Stimulated activated CD8-positive, alpha-beta memory T cell treated with anti-CD3 and anti-CD28 coated beads, Interleukin-7, amount 100 ng/mL, for 24 hours (primary cell): ENCODE data around the gene PPFIA1.
A peak's percentile ranks its signal among the peaks of the same experiment; 100 is the strongest.
"Not testable (repeated sequence)": the region's sequence is repeated elsewhere in the genome, so short reads cannot be mapped to it uniquely, and the experiment has no call there.

Source experiments
- DNase-seq: peaks from one replicate; pipeline ENCODE4 v3.0.0-alpha.2; 2020; ENCODE audit warnings: low read depth

PPFIA1 gene

DNA sequence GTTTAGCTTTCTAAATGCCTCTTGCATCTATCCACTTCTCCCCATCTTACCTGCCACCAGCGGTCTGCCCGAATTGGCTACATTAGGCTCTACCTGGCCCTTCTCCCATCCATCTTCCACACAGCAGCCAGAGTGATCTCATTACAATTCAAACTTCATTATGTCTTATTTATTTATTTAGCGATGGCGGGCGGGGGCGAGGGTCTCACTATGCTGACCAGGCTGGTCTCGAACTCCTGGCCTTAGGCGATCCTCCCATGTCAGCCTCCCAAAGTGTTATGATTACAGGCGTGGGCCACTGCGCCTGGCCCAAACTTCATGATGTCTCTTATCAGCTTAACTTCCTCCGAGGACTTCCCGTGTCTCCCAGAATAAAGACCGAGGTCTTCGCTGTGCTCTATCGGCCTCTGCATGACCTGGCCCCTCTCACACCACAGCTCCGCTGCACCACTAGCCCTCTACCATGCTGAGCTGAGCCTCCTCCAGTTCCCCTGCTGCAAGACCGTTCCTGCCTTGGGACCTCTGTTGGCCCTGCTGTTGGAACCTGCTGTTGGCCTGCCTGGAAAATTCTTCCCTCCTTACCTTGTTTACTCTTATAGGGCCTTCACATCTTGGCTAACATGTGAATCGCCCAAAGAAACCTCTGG, 127.0 kb downstream of the PPFIA1 start:
- DNase-seq, result no peak

DNA sequence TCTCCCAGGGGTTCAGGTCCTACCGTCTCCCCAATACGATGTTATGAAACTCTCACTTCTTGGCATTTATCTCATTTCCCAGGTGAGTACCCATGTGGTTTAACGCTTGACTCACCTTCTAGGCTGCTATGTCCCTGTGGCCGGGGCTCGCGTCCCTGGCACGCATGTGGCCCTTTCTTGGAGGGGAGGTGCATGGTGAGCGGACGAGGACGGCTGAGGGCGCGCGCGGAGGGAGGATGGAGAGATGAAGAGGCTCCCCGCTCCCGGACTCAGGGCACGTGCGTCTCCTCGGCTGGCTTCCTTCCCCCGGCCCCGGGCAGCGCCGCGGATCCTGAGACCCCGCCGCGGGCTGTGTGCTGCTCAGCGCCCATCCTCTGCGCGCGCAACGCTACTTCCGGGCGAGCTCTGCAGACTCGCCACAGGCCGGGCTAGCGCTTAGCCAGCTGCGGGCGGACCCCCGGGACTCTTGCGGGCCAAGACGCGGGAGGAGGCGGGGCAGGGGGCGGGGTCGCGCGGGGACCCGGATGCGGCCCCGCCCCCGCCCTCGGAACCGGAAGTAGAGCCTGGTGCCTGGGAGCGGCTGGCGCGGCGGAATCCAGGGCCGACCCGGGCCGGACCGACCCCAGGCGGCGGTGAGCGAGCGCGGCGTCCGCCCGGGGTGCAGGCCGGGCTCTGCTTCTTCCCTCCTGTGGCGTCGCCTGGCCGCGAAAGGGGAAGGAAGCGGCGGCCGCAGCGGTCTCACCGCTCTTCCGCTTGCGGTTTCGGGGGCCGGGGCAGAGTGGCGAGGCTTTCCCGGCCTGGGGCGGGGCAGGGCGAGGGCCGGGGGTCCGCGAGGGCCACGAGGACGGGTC, 127.7 kb downstream of the PPFIA1 start, which contains the start of gene CTTN:
Gene CTTN, plus strand, starts transcription at position 547 of the 851 bp plus-strand sequence. CDS start 8,769 bp downstream, outside the sequence.
- peak; percentile 43 for DNase-seq

DNA sequence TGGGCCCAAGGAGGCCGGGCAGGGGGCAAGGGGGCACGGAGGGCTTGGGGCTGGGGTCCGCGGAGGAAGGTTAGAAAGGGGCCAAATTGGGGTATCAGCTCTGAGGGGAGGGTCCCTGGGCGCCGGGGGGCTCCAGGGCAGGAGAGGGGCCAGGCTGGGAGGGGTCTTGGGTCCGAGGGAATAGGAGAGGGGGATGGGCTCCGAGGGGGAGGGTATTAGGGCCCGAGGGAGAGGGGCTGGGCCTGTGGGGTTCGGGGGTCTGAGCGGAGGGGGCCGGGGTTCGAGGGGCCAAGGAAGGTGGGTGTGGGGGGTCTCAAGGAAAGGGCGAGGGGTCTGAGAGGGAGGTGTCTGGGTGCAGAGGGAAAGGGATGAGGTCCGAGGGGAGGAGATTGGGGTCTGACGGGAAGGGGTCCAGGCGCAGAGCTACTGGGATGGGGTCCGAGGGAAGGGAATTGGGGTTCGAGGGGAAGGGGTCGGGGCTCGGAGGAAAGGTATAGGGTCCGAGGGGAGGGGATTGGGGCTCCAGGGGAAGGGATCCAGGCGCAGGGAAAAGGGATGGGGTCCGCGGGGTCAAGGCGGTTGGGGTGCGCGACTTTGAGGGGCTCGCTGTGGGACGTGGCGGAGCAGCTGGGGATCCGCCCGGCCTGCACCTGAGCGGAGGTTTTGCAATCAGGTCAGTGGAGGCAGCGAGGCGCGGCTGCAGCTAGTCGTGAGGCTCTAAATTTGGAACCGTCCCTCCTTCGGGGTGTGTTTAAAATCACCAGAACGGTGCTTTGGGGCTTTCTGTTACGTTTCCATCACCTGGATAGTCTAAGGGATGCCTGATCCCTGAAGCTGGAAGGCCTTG, 128.6 kb downstream of the PPFIA1 start:
- DNase-seq, result no peak

DNA sequence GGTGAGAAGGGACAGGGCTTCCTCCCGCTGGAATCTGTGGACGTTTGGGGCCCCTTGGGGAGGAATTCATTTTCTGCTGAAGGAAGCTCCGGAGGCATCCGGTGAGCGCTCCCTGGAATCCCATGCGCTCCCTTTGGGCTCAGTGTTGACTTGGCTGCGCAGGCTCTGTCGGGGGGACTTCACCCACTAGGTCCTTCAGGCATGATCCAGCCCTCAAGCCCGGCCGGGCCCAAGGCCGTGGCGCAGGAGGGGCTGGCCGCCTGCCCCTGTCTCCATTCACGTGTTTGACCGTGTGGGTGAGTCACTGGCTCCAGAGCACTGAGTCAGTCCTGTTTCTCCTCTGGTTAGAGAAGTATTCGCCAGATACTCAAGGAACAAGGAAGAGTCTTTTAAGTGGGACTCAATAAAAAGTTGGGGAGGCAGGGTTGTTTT, 129.2 kb downstream of the PPFIA1 start:
- DNase-seq, result no peak

DNA sequence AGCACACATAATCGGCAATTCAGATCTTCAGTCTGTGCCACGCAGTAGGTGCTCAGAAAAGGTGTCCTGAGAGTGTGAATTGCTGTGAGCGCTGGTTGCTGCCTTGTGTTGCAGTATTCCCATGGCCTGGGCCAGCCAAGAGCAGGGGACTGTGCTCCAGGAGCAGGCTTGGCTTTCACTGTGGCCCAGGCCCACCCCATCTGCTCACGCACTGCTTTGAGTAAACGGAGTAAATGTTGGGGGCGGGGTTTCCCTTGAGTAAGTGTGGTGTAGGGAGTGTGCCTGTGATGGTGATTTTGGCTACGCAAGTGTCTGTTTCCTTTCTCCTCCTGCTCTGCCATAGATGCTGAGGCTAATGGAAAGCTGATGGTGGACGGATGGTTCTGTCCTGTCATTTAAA, 130.2 kb downstream of the PPFIA1 start:
- no peak for DNase-seq

DNA sequence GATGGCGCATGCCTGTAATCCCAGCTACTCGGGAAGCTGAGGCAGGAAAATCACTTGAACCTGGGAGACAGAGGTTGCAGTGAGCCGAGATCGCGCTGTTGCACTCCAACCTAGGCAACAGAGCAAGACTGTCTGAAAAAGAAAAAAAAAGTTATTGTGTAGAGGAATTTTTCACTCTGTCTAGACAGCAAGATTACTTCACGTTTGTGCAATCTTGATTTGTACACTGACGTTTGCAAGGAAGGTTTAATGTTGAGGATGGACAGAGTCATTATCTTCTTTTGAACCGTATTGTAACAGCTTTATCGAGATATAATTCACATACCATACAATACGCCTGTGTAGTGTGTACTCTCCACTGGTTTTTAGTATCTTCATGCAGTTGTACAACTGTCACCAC, 131.5 kb downstream of the PPFIA1 start:
- no peak for DNase-seq

DNA sequence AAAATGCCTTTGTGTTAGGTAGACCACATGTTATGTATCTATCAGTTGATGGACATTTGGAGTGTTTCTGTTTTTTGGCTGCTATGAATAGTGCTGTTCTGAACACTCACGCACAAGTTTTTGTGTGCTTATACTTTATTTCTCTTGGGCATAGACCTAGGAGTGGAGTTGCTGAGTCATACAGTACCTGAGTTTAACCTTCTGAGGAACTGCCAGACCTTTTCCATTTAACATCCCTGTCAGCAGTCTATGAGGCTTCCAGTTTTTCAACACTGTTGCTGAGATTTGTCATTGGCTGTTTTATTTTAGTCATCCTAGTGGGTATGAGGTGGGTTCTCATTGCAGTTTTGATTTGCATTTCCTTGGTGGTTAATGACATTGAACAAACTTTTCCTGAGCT, 132.2 kb downstream of the PPFIA1 start:
- no peak for DNase-seq

DNA sequence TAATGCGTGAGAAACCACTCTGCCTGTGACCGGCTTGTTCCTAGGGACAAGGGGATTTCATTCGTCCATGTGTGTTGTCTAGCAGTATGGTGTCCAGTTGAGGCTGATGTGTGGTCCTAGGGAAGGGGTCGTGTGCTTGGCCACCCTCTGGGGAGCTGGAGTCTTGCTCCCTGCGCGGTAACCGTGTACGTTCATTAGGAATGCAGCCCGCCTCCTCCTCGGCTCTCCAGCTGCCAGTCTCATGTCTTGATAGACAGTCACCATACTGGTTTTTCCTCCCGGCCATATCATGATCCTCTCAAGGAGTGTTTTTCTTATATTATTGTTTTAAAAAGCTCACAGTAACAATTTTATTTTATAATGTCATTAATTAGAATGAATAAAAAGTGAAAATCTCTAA, 133.8 kb downstream of the PPFIA1 start:
- no peak for DNase-seq

DNA sequence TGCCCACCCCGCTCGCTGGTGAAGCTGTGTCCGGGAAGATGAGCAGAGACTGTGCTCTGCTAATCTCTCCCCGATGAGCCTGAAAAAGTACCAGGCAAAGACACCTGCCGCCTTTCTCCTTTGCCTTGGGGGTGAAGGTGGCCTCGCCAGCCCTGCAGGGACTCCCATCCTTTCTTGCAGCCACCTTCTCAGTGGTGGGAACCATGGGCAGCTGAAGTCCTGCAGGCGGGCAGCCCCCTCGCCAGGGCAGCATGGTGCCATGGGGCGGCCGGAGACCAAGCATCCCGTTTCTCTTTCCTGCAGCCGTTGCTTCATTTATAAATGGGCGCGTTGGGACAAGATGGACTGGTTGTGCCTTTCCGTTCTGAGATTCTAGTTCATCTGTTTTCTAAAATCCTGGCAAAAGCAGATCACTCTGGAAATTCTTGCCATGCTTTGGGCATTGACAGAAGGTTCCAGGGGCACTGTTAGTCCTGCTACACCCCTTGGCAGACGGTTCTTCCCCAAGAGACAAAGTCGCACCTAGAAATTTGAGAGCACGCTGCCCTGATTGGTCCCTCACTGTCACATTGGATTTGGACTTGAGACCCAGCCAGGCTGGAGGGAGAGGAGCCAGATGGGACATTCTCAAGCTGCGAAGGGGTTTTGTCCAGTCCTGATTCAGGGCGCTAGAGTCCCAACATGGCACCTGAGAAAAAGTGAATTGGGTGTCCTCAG, 135.3 kb downstream of the PPFIA1 start:
- DNase-seq, result no peak

DNA sequence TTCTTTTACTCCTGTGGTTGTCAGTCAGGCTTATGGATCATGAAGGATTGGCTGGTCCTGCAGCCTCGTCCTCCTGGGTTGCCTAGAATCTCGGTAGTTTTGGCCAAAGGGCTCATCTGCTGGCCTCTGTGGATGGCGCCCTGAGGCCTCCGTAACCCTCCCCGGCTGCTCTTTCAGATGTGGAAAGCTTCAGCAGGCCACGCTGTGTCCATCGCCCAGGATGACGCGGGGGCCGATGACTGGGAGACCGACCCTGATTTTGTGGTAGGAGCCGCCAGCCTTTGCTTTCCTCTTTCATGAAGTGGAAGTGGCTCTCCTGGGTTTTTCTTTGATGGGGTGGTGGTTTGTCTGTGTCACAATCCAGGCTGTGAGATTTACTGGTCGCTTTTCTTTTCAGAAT, 136.6 kb downstream of the PPFIA1 start:
- no peak for DNase-seq

DNA sequence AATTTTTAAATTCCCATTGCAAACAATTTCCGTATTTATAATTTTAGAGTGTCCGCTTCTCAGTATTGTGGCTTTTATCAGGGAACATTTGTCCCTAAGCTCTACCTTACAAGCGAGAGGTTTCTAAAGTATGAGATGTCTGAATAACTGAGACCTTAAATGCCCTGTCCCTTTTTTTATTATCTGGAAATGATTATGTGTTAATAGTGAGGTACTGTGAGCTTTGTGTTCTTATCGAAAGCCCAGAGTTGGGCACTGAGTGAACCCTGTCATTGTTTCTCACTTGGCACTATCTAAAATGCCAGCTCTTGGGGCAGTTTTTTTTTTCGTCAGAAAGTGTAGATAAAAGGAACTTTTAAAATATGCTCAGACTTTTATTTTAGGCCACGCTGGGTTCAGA, 137.3 kb downstream of the PPFIA1 start:
- DNase-seq, result no peak

DNA sequence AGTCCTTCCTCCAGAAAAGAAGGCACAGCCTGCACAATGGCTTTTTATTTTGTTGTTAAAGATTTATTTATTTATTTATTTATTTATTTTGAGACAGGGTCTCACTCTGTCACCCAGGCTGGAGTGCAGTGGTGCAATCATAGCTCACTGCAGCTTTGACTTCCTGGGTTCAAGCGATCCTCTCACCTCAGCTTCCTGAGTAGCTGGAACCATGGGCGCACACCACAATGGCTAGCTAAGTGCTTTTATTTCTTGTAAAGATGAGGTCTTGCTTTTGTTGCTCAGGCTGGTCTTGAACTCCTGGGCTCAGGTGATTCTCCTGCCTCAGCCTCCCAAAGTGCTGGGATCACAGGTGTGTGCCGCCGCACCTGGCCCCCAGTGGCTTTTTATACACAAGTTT, 137.8 kb downstream of the PPFIA1 start:
- not testable (repeated sequence) for DNase-seq

DNA sequence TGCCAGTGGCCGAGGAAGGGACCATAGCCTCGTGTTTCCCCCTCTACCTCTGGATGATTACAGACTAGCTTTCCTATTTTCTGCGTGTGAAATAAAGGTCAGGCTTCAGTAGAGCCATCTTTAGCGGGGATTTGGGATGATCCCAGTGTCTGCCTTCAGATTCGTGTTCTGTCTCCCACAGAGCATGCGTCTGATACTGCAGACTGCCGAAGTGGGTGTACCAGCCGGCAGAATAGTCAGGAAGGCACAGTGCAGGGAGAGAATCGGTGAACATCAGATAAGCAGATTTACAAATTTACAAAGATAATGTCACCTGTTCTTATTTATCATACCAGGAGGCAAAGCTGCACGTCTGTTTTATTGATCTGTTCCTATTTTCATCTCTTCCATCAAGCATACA, 138.9 kb downstream of the PPFIA1 start:
- DNase-seq, result no peak

DNA sequence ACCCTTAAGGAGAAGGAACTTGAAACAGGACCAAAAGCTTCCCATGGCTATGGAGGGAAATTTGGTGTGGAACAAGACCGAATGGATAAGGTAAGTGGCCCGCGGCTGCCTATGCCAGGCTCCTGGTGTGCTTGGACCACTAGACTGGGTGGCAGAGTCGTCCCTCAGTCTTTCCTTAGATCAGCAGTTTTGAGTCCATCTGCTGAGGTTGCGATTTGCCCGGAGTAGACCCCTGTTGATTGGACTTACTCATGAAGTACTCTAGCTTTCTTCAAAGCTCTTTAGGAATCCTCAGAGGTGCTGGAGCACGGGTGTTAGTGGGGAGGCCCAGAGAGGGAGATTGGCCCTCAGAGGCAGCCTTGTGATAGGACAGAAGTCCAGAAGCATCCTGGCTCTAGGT, 139.4 kb downstream of the PPFIA1 start:
- no peak for DNase-seq

DNA sequence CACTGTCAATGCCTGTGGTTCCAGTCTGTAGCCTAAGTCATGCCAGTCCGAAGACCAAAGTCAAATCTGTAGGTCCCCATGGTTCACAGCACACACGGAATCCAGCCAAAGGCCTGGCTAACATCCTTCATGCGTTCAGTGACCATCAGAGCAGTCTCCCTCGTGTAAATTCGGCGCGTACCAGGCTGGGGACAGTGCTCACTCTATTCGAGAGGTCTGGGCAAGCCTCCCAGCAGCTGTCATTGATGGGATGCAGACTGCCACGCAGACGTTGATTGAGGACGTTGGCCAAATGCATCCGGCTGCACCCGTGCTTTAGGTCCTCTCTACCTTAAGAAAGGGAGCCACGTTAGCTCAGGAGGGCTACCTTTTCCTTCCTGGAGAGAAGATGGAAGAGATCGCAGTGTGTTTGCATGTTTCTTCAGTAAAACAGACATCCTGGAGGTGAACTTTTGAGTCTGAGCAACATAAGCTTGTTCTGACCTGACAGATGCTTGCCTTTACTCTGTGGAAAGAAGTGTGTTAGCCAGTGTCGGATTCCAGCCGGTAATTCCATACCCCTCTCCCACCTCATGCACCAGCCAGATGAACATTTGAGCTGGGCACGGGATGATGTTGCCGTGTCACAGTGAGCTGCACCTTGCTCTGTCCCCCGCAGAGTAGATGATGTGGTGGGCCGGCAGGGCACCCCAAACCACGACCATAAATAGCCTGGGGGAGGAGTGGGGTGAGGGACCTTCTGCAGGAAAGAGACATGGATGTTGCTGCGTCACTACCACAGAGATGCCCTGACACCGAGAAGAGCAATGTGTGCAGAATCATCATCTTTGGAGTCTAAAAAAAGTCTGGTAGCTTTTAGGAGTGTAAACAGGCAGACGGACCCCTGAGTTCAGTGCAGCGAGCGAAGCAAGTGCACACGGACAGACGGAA, 140.1 kb downstream of the PPFIA1 start:
- DNase-seq, result no peak

DNA sequence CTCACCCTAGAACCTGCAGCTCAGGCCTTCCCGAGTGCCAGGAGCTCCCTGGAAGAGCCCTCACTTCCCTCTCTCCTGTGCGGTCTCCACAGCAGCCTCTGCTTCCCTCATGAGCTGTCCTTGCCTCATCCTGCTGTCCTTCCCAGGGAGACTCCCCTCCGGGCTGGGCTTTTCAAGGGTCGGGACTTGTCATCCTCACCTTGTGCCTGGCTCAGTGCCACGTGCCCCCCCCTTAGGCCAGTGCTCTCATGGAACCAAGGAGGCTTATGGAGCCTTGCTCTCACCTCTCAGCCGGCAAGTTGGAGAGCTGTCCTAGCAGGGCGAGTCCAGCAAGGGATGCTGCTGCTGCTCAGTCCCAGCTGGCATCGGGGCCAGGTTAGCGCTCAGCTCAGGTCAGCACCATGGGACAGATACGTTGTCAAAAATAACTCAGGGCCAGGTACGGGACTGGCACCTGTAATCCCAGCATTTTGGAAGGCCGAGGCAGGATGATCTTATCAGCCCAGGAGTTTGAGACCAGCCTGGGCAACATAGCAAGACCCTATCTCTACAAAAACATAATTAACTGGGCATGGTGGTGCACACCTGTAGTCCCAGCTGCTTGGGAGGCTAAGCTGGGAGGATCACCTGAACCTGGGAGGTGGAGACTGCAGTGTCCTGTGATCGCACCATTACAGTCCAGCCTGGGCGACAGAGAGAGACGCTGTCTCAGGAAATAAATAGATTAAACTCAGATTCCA, 141.4 kb downstream of the PPFIA1 start:
- DNase-seq, result no peak

DNA sequence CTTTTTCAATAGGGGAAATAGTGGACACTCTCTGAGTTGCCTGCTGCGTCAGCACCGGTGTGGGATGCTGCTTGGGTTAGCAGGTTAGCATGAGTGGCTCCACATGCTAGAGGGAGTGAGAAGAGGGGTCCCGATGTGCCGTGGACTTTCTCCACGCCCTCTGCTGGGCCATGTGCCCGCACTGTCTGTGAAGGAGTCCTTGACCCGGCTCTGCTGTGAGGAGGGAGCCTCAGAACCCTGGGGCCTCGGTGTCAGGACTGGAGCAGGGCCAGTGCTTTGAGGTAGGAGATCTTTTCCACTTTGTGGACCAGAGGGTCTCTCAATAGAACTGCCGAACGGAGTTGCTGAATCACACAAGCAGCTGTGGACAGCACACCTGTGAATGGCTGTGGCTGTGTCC, 142.7 kb downstream of the PPFIA1 start:
- DNase-seq, result no peak

DNA sequence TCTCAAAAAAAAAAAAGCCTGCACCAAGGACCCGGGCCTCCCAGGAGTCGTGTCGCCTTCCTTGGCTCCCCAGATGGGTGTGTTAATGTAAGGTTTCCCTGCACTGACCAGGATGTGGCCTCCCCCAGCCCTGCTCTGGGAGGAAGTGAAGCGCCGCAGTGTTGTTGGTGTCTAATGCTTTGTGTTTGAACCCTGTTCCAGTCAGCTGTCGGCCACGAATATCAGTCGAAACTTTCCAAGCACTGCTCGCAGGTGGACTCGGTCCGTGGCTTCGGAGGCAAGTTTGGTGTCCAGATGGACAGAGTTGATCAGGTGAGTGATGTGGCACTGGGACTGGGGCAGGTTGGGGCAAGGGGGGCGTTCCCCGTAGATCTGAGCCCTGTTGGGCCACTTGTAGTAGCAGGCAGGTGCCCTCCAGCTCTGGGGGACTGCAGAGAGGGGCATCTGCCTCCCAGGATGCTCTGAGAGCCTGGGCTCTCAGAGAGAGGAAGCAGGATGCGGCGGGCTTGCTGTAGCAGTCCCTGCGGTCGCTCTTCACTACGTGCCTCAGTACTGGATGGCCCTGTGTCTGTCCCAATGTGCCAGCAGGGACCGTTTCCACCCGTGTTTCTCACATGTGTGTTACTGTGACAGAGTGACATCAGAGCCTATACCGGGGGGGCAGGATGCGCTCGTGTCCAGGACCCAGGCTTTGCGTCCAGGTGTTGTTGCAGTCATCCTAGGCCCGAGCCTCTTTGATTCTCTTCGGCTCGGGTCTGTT, 144.0 kb downstream of the PPFIA1 start:
- no peak for DNase-seq

DNA sequence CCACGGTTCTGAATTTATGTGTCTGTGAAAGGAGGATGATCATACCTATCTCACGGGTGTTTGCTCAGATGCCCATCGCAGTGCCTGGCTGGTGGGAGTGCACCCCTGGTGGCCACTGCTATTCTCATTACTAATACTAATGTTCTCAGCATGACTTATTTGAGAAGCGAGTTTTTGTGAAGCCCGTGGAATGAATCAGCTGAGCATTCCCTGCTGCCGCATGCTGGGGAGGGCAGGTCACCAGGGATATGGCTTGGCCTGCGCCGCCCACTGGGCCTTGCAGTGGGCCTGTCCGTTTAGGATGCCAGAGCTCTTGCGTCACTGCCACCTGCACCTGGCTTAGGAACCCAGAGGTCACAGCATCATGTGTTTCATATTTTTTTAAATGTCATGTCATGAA, 144.7 kb downstream of the PPFIA1 start:
- DNase-seq, result no peak
